ENCODE data around the gene HIC1.
"Not testable (repeated sequence)": the region's sequence is repeated elsewhere in the genome, so short reads cannot be mapped to it uniquely, and the experiment has no call there.

- TF ChIP-seq POLR2A (IDR thresholded peaks at IDR 0.05); POLR2AphosphoS5 (IDR thresholded peaks at IDR 0.05; ENCODE audit: insufficient read depth in 1 of 2, low read depth in 1 of 2): not testable (repeated sequence)
- TF ChIP-seq, protein P1, sequence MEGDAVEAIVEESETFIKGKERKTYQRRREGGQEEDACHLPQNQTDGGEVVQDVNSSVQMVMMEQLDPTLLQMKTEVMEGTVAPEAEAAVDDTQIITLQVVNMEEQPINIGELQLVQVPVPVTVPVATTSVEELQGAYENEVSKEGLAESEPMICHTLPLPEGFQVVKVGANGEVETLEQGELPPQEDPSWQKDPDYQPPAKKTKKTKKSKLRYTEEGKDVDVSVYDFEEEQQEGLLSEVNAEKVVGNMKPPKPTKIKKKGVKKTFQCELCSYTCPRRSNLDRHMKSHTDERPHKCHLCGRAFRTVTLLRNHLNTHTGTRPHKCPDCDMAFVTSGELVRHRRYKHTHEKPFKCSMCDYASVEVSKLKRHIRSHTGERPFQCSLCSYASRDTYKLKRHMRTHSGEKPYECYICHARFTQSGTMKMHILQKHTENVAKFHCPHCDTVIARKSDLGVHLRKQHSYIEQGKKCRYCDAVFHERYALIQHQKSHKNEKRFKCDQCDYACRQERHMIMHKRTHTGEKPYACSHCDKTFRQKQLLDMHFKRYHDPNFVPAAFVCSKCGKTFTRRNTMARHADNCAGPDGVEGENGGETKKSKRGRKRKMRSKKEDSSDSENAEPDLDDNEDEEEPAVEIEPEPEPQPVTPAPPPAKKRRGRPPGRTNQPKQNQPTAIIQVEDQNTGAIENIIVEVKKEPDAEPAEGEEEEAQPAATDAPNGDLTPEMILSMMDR (IDR thresholded peaks at IDR 0.05) = not testable (repeated sequence)
These were observed 41.5 kb upstream of the HIC1 start for GRCh38 chr17:2013220-2013993.
